ENCODE data around the gene KATNB1. TPM values are rescaled to one million over a fixed set of nuclear protein-coding genes. Genes with fewer than 3 reads are reported as not detected.
A peak's percentile ranks its signal among the peaks of the same experiment; 100 is the strongest.
"Not testable (repeated sequence)": the region's sequence is repeated elsewhere in the genome, so short reads cannot be mapped to it uniquely, and the experiment has no call there.

The KATNB1 gene
- total RNA-seq, 1 donor from 2014 or later = 8.4 TPM

GRCh38 chr16:57791195-57791892, 55.8 kb downstream of the KATNB1 start:
- no peak for DNase-seq (ENCODE audit: low spot score)

- DNase-seq (ENCODE audit: low spot score) = no peak
Measured at GRCh38 chr16:57791893-57792461, 56.4 kb downstream of the KATNB1 start.

- DNase-seq (ENCODE audit: low spot score) = no peak
Measured at GRCh38 chr16:57794849-57795430, 59.4 kb downstream of the KATNB1 start.

GRCh38 chr16:57795431-57795878, 59.9 kb downstream of the KATNB1 start:
- no peak for DNase-seq (ENCODE audit: low spot score)

- DNase-seq (ENCODE audit: low spot score) = not testable (repeated sequence)
Measured at GRCh38 chr16:57796014-57796413, 60.4 kb downstream of the KATNB1 start.

GRCh38 chr16:57797216-57797525, 61.6 kb downstream of the KATNB1 start:
- no peak for DNase-seq (ENCODE audit: low spot score)

GRCh38 chr16:57797526-57798266, 62.1 kb downstream of the KATNB1 start:
- DNase-seq (ENCODE audit: low spot score) = peak; percentile 67

GRCh38 chr16:57798267-57798810, 62.8 kb downstream of the KATNB1 start:
- no peak for DNase-seq (ENCODE audit: low spot score)

- no peak for DNase-seq (ENCODE audit: low spot score)
Measured at GRCh38 chr16:57798953-57799599, 63.5 kb downstream of the KATNB1 start.

GRCh38 chr16:57799600-57800199, 64.1 kb downstream of the KATNB1 start:
- DNase-seq (ENCODE audit: low spot score) = no peak

- DNase-seq (ENCODE audit: low spot score) = peak; percentile 59
Measured at GRCh38 chr16:57800200-57801097, 64.9 kb downstream of the KATNB1 start.

GRCh38 chr16:57801098-57801808, 65.7 kb downstream of the KATNB1 start:
- DNase-seq (ENCODE audit: low spot score) = peak; percentile 59

GRCh38 chr16:57801809-57802340, 66.3 kb downstream of the KATNB1 start:
- DNase-seq (ENCODE audit: low spot score) = peak; percentile 53

GRCh38 chr16:57802341-57803133, 67.0 kb downstream of the KATNB1 start, which contains the start of gene KIFC3:
Gene KIFC3, minus strand, starts transcription at chr16:57802491. Its CDS starts 4,248 bp downstream, at chr16:57798243.
- DNase-seq (ENCODE audit: low spot score) = peak; percentile 77

- peak; percentile 75 for DNase-seq (ENCODE audit: low spot score)
Measured at GRCh38 chr16:57803134-57803990, 67.8 kb downstream of the KATNB1 start.

- DNase-seq (ENCODE audit: low spot score) = no peak
Measured at GRCh38 chr16:57804111-57804837, 68.7 kb downstream of the KATNB1 start.

- no peak for DNase-seq (ENCODE audit: low spot score)
Measured at GRCh38 chr16:57805176-57805575, 69.6 kb downstream of the KATNB1 start.

All from umbilical cord (tissue), 2 donors.